ENCODE data around the gene CDKL1. TPM values are rescaled to one million over a fixed set of nuclear protein-coding genes. Genes with fewer than 3 reads are reported as not detected.

CDKL1 gene
- total and polyA plus RNA-seq, 2 experiments from 2014 or later, result 2.9 to 5.0 TPM

GRCh38 chr14:50311972-50312733 lies 84.5 kb downstream of the CDKL1 start, which contains the start of the genes DMAC2L and L2HGDH:
DMAC2L (plus strand) TSS chr14:50312324; CDS start chr14:50321488, 9,164 bp downstream.
L2HGDH (minus strand) TSS chr14:50312229; CDS start chr14:50312150, 79 bp downstream.
- Histone ChIP-seq H3K4me2 (ENCODE audit: unreplicated experiment) (peak within 1 kb of the TSS; percentile 94), H3K79me2 (ENCODE audit: insufficient read depth) (peaks cover 11% of the 10 kb centered on the region; the same call in 1 of the 2 replicates), H3K4me3 (peak within 1 kb of the TSS; percentile 80), H3F3A (ENCODE audit: insufficient read depth) (no peaks in the 10 kb centered on the region), H3K36me3 (ENCODE audit: low read depth) (no peaks in the 10 kb centered on the region), H3K27me3 (replicated peaks; ENCODE audit: insufficient read depth) (no peaks in the 10 kb centered on the region), H2AFZ (peak within 1 kb of the TSS; percentile 98), H3K9me3 (ENCODE audit: low read depth) (no peaks in the 10 kb centered on the region), H3K4me1 (ENCODE audit: insufficient read depth) (peaks cover 11% of the 10 kb centered on the region), H3K9me2 (ENCODE audit: insufficient read depth) (no peaks in the 10 kb centered on the region), H3K9ac (peak within 1 kb of the TSS; percentile 81), H4K20me1 (ENCODE audit: insufficient read depth) (no peaks in the 10 kb centered on the region), H3K27ac (peak within 1 kb of the TSS; percentile 77)
- peak; percentile 97 for DNase-seq
- TF ChIP-seq EZH2phosphoT487 (IDR thresholded peaks at IDR 0.05; ENCODE audit: insufficient read depth, low read depth) (no peak), EZH2 (IDR thresholded peaks at IDR 0.05; ENCODE audit: insufficient read depth, poor library complexity, severe bottlenecking) (no peak)
- in situ Hi-C loops (cut with MboI), result no loop called here
- WGBS, 2 experiments (ENCODE audit: low coverage in 1 of 2, low lambda C conversion rate in 2 of 2, missing lambda C conversion rate in 2 of 2), result 1 to 3% methylated on average over 42 to 82 of the region's 83 CpGs

GRCh38 chr14:50311337-50311971 lies 85.2 kb downstream of the CDKL1 start:
- WGBS, 2 experiments (ENCODE audit: low coverage in 1 of 2, low lambda C conversion rate in 2 of 2, missing lambda C conversion rate in 2 of 2), result 5 to 6% methylated on average over 18 of the region's 18 CpGs
- H3K4me3 ChIP-seq, result peak overlapping the region; percentile 80
- in situ Hi-C loops (cut with MboI), result no loop called here
- H3K79me2 ChIP-seq (ENCODE audit: insufficient read depth), result peaks cover 11% of the 10 kb centered on the region; the same call in 1 of the 2 replicates
- no peak for TF ChIP-seq EZH2phosphoT487 (IDR thresholded peaks at IDR 0.05; ENCODE audit: insufficient read depth, low read depth)
- TF ChIP-seq EZH2 (IDR thresholded peaks at IDR 0.05; ENCODE audit: insufficient read depth, poor library complexity, severe bottlenecking), result no peak
- H3F3A ChIP-seq (ENCODE audit: insufficient read depth), result no peaks in the 10 kb centered on the region
- no peak overlapping the region for H3K27ac ChIP-seq
- H3K9ac ChIP-seq, result peak overlapping the region; percentile 81
- H4K20me1 ChIP-seq (ENCODE audit: insufficient read depth), result no peaks in the 10 kb centered on the region
- H2AFZ ChIP-seq, result peak overlapping the region; percentile 98
- no peaks in the 10 kb centered on the region for H3K9me3 ChIP-seq (ENCODE audit: low read depth)
- H3K9me2 ChIP-seq (ENCODE audit: insufficient read depth), result no peaks in the 10 kb centered on the region
- no peak for DNase-seq
- no peaks in the 10 kb centered on the region for H3K27me3 ChIP-seq (replicated peaks; ENCODE audit: insufficient read depth)
- no peaks in the 10 kb centered on the region for H3K36me3 ChIP-seq (ENCODE audit: low read depth)
- H3K4me2 ChIP-seq (ENCODE audit: unreplicated experiment), result peak overlapping the region; percentile 94
- H3K4me1 ChIP-seq (ENCODE audit: insufficient read depth), result peaks cover 11% of the 10 kb centered on the region

GRCh38 chr14:50310445-50310844 lies 86.2 kb downstream of the CDKL1 start:
- Histone ChIP-seq H3K9me2 (ENCODE audit: insufficient read depth) (no peaks in the 10 kb centered on the region), H3K36me3 (ENCODE audit: low read depth) (no peaks in the 10 kb centered on the region), H3K9ac (no peak overlapping the region), H3F3A (ENCODE audit: insufficient read depth) (no peaks in the 10 kb centered on the region), H3K27ac (no peak overlapping the region), H3K4me1 (ENCODE audit: insufficient read depth) (peaks cover 11% of the 10 kb centered on the region), H2AFZ (no peak overlapping the region), H3K4me2 (ENCODE audit: unreplicated experiment) (no peak overlapping the region), H4K20me1 (ENCODE audit: insufficient read depth) (no peaks in the 10 kb centered on the region), H3K27me3 (replicated peaks; ENCODE audit: insufficient read depth) (no peaks in the 10 kb centered on the region), H3K9me3 (ENCODE audit: low read depth) (no peaks in the 10 kb centered on the region), H3K79me2 (ENCODE audit: insufficient read depth) (peaks cover 11% of the 10 kb centered on the region; the same call in 1 of the 2 replicates), H3K4me3 (no peak overlapping the region)
- TF ChIP-seq EZH2 (IDR thresholded peaks at IDR 0.05; ENCODE audit: insufficient read depth, poor library complexity, severe bottlenecking) (no peak), EZH2phosphoT487 (IDR thresholded peaks at IDR 0.05; ENCODE audit: insufficient read depth, low read depth) (no peak)
- in situ Hi-C loops (cut with MboI), result no loop called here
- 85 to 87% methylated on average over 4 of the region's 4 CpGs for WGBS, 2 experiments (ENCODE audit: low coverage in 1 of 2, low lambda C conversion rate in 2 of 2, missing lambda C conversion rate in 2 of 2)
- DNase-seq, result no peak

GRCh38 chr14:50308363-50308915 lies 88.2 kb downstream of the CDKL1 start:
- Histone ChIP-seq H3K79me2 (ENCODE audit: insufficient read depth) (peaks cover 6% of the 10 kb centered on the region; the same call in 1 of the 2 replicates), H3K27me3 (replicated peaks; ENCODE audit: insufficient read depth) (no peaks in the 10 kb centered on the region), H3K9me2 (ENCODE audit: insufficient read depth) (no peaks in the 10 kb centered on the region), H4K20me1 (ENCODE audit: insufficient read depth) (no peaks in the 10 kb centered on the region), H3K36me3 (ENCODE audit: low read depth) (no peaks in the 10 kb centered on the region), H3K4me2 (ENCODE audit: unreplicated experiment) (no peak overlapping the region), H3K27ac (no peak overlapping the region), H3K4me3 (no peak overlapping the region), H3K9ac (no peak overlapping the region), H2AFZ (no peak overlapping the region), H3K4me1 (ENCODE audit: insufficient read depth) (peaks cover 11% of the 10 kb centered on the region), H3K9me3 (ENCODE audit: low read depth) (no peaks in the 10 kb centered on the region), H3F3A (ENCODE audit: insufficient read depth) (no peaks in the 10 kb centered on the region)
- 90 to 94% methylated on average over 4 of the region's 4 CpGs for WGBS, 2 experiments (ENCODE audit: low coverage in 1 of 2, low lambda C conversion rate in 2 of 2, missing lambda C conversion rate in 2 of 2)
- TF ChIP-seq EZH2phosphoT487 (IDR thresholded peaks at IDR 0.05; ENCODE audit: insufficient read depth, low read depth) (no peak), EZH2 (IDR thresholded peaks at IDR 0.05; ENCODE audit: insufficient read depth, poor library complexity, severe bottlenecking) (no peak)
- DNase-seq, result no peak
- in situ Hi-C loops (cut with MboI), result no loop called here

Measured in GM23248 (cell line).